IMR-90 (cell line): ENCODE data around the gene KLHDC1. TPM values are rescaled to one million over a fixed set of nuclear protein-coding genes. Genes with fewer than 3 reads are reported as not detected.

Experiments
- ATAC-seq: fragments of 200-7000 bp; cut with Tn5 transposase; 2 replicates; pipeline ENCODE4 v1.9.1; 2020; ENCODE audit warnings: low read depth, mild to moderate bottlenecking, moderate library complexity
- BruUV-seq: library from RNA; stranded (reverse); fragments of 400-500 nt; replicated peaks from 2 replicates; lab custom pipeline; 2021; lab: Mats Ljungman, UMichigan
- CTCF ChIA-PET: fragments of 300-600 bp; formaldehyde crosslinking; extraction: SDS; loops from one replicate; lab custom pipeline; 2021; ENCODE audit warnings: antibody characterized with exemption; lab: Yijun Ruan, JAX
- POLR2A ChIA-PET: fragments of 300-600 bp; sonication (Branson Sonifier 250); formaldehyde crosslinking; loops from one replicate; lab custom pipeline; 2022; ENCODE audit warnings: antibody characterized with exemption; ENCODE audit not compliant: unreplicated experiment; lab: Charles Lee
- DNase-seq: peaks from one replicate; pipeline ENCODE4 v3.0.0; 2013
- H2AFZ ChIP-seq: replicated peaks from 2 replicates; pipeline ENCODE3; 2013; ENCODE audit warnings: low read length, mild to moderate bottlenecking; ENCODE audit not compliant: poor library complexity
- H2AK5ac ChIP-seq: 2 replicates; pipeline ENCODE4 v1.6.1; 2013; ENCODE audit warnings: low read depth, low read length, inconsistent platforms
- H2AK9ac ChIP-seq: replicated peaks from 2 replicates; pipeline ENCODE3; 2013; ENCODE audit warnings: mild to moderate bottlenecking, low read depth, low read length, moderate library complexity; ENCODE audit not compliant: poor library complexity
- H2BK120ac ChIP-seq: 2 replicates; pipeline ENCODE4 v1.6.1; 2013; ENCODE audit warnings: low read depth, low read length, inconsistent platforms
- H2BK15ac ChIP-seq: 3 replicates; pipeline ENCODE4 v1.6.1; 2013; ENCODE audit warnings: low read depth, low read length, inconsistent platforms
- H2BK20ac ChIP-seq: 2 replicates; pipeline ENCODE4 v1.6.1; 2013; ENCODE audit warnings: low read depth, mild to moderate bottlenecking, inconsistent platforms, low read length, moderate library complexity
- H2BK5ac ChIP-seq: 2 replicates; pipeline ENCODE4 v1.6.1; 2013; ENCODE audit warnings: mild to moderate bottlenecking, low read depth, low read length, inconsistent platforms; ENCODE audit not compliant: poor library complexity, severe bottlenecking
- H3K14ac ChIP-seq: replicated peaks from 2 replicates; pipeline ENCODE4 v1.6.1; 2013; ENCODE audit warnings: low read depth, low read length, inconsistent platforms
- H3K18ac ChIP-seq: 2 replicates; pipeline ENCODE4 v1.6.1; 2013; ENCODE audit warnings: low read depth, low read length, control low read depth
- H3K23ac ChIP-seq: 2 replicates; pipeline ENCODE4 v1.6.1; 2013; ENCODE audit warnings: low read depth, low read length, inconsistent platforms
- H3K27ac ChIP-seq: 2 replicates; pipeline ENCODE4 v1.5.1; 2013; ENCODE audit warnings: mild to moderate bottlenecking, control low read depth, low read length; ENCODE audit not compliant: insufficient read depth
- H3K27me3 ChIP-seq: 2 replicates; pipeline ENCODE4 v1.6.1; 2013; ENCODE audit warnings: low read length; ENCODE audit not compliant: control insufficient read depth, insufficient read depth
- H3K36me3 ChIP-seq: 2 replicates; pipeline ENCODE4 v1.6.1; 2013; ENCODE audit warnings: low read length, mixed read lengths; ENCODE audit not compliant: control insufficient read depth, insufficient read depth
- H3K4ac ChIP-seq: 2 replicates; pipeline ENCODE4 v1.6.1; 2013; ENCODE audit warnings: low read depth, low read length, inconsistent platforms
- H3K4me1 ChIP-seq: 2 replicates; pipeline ENCODE4 v1.6.1; 2013; ENCODE audit warnings: low read length, mixed read lengths; ENCODE audit not compliant: control insufficient read depth, insufficient read depth
- H3K4me2 ChIP-seq: 2 replicates; pipeline ENCODE4 v1.6.1; 2013; ENCODE audit warnings: low read depth, mild to moderate bottlenecking, control low read depth, low read length, moderate library complexity
- H3K4me3 ChIP-seq: 2 replicates; pipeline ENCODE4 v1.5.1; 2013; ENCODE audit warnings: low read depth, mild to moderate bottlenecking, control low read depth, low read length, moderate library complexity; ENCODE audit not compliant: insufficient read depth
- H3K56ac ChIP-seq: 2 replicates; pipeline ENCODE4 v1.6.1; 2013; ENCODE audit warnings: low read length, inconsistent platforms; ENCODE audit not compliant: insufficient read depth; ENCODE audit errors: extremely low read depth
- H3K79me1 ChIP-seq, 2 experiments: 2 replicates each; pipeline ENCODE4 v1.6.1; 2013; ENCODE audit warnings: low read length in 2 of 2, inconsistent platforms in 1 of 2, low read depth in 1 of 2
- H3K9ac ChIP-seq: 2 replicates; pipeline ENCODE4 v1.6.1; 2013; ENCODE audit warnings: low read depth, low read length, control low read depth
- H3K9me1 ChIP-seq: 2 replicates; pipeline ENCODE4 v1.6.1; 2013; ENCODE audit warnings: low read length, inconsistent platforms; ENCODE audit not compliant: insufficient read depth
- H3K9me3 ChIP-seq: 2 replicates; pipeline ENCODE4 v1.6.1; 2013; ENCODE audit warnings: low read length; ENCODE audit not compliant: control insufficient read depth, insufficient read depth
- H4K20me1 ChIP-seq: 2 replicates; pipeline ENCODE4 v1.6.1; 2013; ENCODE audit warnings: low read length, inconsistent platforms; ENCODE audit not compliant: insufficient read depth
- H4K5ac ChIP-seq: 2 replicates; pipeline ENCODE4 v1.6.1; 2013; ENCODE audit warnings: mild to moderate bottlenecking, low read depth, low read length, control low read depth
- H4K8ac ChIP-seq, 2 experiments: 2 replicates each; pipeline ENCODE4 v1.6.1; 2013; ENCODE audit warnings: low read depth in 2 of 2, low read length in 2 of 2, control low read depth in 1 of 2, inconsistent platforms in 1 of 2
- H4K91ac ChIP-seq: 2 replicates; pipeline ENCODE4 v1.6.1; 2013; ENCODE audit warnings: low read depth, low read length, inconsistent platforms; ENCODE audit not compliant: insufficient read depth
- CEBPB ChIP-seq: IDR thresholded peaks from 2 replicates; pipeline ENCODE4 v1.6.1; 2012; ENCODE audit warnings: low read depth, low read length, improper control_type of control experiment
- CTCF ChIP-seq: conservative IDR thresholded peaks from 2 replicates; pipeline ENCODE4 v1.5.1; 2012; ENCODE audit warnings: mild to moderate bottlenecking, low read depth, low read length, improper control_type of control experiment
- MAZ ChIP-seq: IDR thresholded peaks from 2 replicates; pipeline ENCODE4 v1.6.1; 2012; ENCODE audit warnings: low read depth, mild to moderate bottlenecking, low read length, improper control_type of control experiment, moderate library complexity, borderline replicate concordance
- MXI1 ChIP-seq: IDR thresholded peaks from 2 replicates; pipeline ENCODE4 v1.6.1; 2012; ENCODE audit warnings: low read depth, mild to moderate bottlenecking, low read length, moderate library complexity, borderline replicate concordance
- RAD21 ChIP-seq: IDR thresholded peaks from 2 replicates; pipeline ENCODE4 v1.6.1; 2012; ENCODE audit warnings: low read length, improper control_type of control experiment
- RCOR1 ChIP-seq: IDR thresholded peaks from 2 replicates; pipeline ENCODE4 v1.6.1; 2012; ENCODE audit warnings: mild to moderate bottlenecking, low read length, improper control_type of control experiment; ENCODE audit not compliant: insufficient replicate concordance
- WGBS, 2 experiments: methylation state at CpG; one replicate each; pipeline versions ENCODE4 v1.1.5 to v1.1.7; 2013; ENCODE audit warnings: missing lambda C conversion rate in 2 of 2; ENCODE audit not compliant: insufficient read length in 1 of 2; ENCODE audit errors: extremely low coverage in 2 of 2; 5-methylcytosine and 5-hydroxymethylcytosine counted together
- dilution Hi-C: fragments of 300-500 bp; cut with HindIII; formaldehyde crosslinking; loops from one replicate; pipeline ENCODE4 v1.14.3; 2018; ENCODE audit warnings: low sequenced_read_pairs; ENCODE audit not compliant: unreplicated experiment
- in situ Hi-C: fragments of 300-500 bp; cut with MboI; formaldehyde crosslinking; loops from 3 replicates; pipeline ENCODE4 v1.14.3; 2019; ENCODE audit warnings: low sequenced_read_pairs, inconsistent platforms, mixed read lengths
- intact Hi-C: fragments of 100-400 bp; cut with micrococcal nuclease; formaldehyde crosslinking; loops from 2 replicates; pipeline ENCODE4 v1.10.0; 2022
- polyA plus RNA-seq, 3 experiments: library from polyadenylated mRNA; depleted of rRNA; stranded (reverse); fragments of >200 nt; gene quantifications; 2 replicates each; pipeline ENCODE4 v1.2.3, GENCODE V29; 2012; ENCODE audit warnings: low replicate concordance in 1 of 3
- total RNA-seq: library from RNA; depleted of rRNA; stranded (reverse); fragments of >200 nt; gene quantifications from 2 replicates; pipeline ENCODE4 v1.2.3, GENCODE V29; 2012
- TF ChIP-seq, protein P1 (sequence below): fragments of 150-350 bp; IDR thresholded peaks from 2 replicates; pipeline ENCODE4 v1.6.1; 2017; ENCODE audit warnings: mild to moderate bottlenecking, antibody characterized with exemption, low read length, low read depth

KLHDC1 gene
- total and polyA plus RNA-seq, 2 of the 4 experiments (the other 2 are of a cell fraction): 0.51 to 0.90 TPM

DNA sequence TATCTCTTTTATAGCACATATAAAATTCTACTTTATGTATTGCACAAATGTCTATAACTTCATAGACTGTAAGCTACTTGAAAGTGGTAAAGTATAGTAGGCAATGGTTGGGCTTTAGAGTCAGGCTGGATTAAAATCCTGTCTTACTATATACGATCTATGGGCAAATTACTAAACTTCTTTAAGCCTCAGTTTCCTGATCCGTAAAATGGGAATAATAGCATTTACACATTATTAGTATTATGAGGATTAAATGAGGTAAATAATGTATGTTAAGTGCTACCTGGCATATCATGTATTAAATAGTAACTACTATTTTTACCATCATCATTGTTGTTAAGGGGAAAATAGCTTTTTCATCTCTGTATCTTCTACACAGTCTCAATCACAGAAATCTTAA lies 19.3 kb upstream of the KLHDC1 start:
- Histone ChIP-seq H3K18ac (no peak overlapping the region), H2AFZ (no peak overlapping the region), H2BK120ac (no peak overlapping the region), H4K8ac (no peak overlapping the region), H3K4ac (no peak overlapping the region), H3K4me3 (no peak overlapping the region), H3K27ac (no peak overlapping the region), H3K9me3 (no peaks in the 10 kb centered on the region), H3K36me3 (0 out of 2 replicates have a peak, but pooled peaks cover 3% of the 10 kb centered on the region), H3K79me1 (peaks cover 5 to 16% of the 10 kb centered on the region in 2 experiments; a peak in 3 of 4 replicates), H2BK20ac (no peak overlapping the region), H3K4me2 (no peak overlapping the region), H3K23ac (no peak overlapping the region), H2BK5ac (no peak overlapping the region), H3K9me1 (peaks cover 6% of the 10 kb centered on the region), H4K91ac (no peak overlapping the region), H3K14ac (no peak overlapping the region), H2BK15ac (no peak overlapping the region), H2AK5ac (no peak overlapping the region), H2AK9ac (no peak overlapping the region), H4K5ac (no peak overlapping the region), H3K9ac (no peak overlapping the region), H3K56ac (no peak overlapping the region), H3K27me3 (no peaks in the 10 kb centered on the region), H3K4me1 (no peaks in the 10 kb centered on the region), H4K20me1 (no peaks in the 10 kb centered on the region; the same call in 1 of the 2 replicates)
- in situ Hi-C loops (no loop called here), dilution Hi-C loops (no loop called here), intact Hi-C loops (no loop called here)
- no TSS peak for BruUV-seq
- ATAC-seq (no peak), DNase-seq (no peak)
- CTCF ChIA-PET: no interaction called here
- POLR2A ChIA-PET: no interaction called here
- no CpG with 5 or more reads among the region's 2 CpGs for WGBS, 2 experiments
- TF ChIP-seq, protein P1, sequence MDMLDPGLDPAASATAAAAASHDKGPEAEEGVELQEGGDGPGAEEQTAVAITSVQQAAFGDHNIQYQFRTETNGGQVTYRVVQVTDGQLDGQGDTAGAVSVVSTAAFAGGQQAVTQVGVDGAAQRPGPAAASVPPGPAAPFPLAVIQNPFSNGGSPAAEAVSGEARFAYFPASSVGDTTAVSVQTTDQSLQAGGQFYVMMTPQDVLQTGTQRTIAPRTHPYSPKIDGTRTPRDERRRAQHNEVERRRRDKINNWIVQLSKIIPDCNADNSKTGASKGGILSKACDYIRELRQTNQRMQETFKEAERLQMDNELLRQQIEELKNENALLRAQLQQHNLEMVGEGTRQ: no peak
- TF ChIP-seq MXI1 (no peak), RAD21 (no peak), CTCF (no peak), RCOR1 (no peak), MAZ (no peak), CEBPB (no peak)
